Fibroblast of skin of scalp (primary cell): ENCODE results near the gene PSMC3IP. TPM values are rescaled to one million over a fixed set of nuclear protein-coding genes. Genes with fewer than 3 reads are reported as not detected.
"Not testable (repeated sequence)": the region's sequence is repeated elsewhere in the genome, so short reads cannot be mapped to it uniquely, and the experiment has no call there.

Experiments used
- DNase-seq: peaks from one replicate; pipeline ENCODE4 v3.0.0-alpha.2; 2013
- polyA plus RNA-seq, 2 experiments: library from polyadenylated mRNA; unstranded; fragments of 120-200 nt; gene quantifications; one replicate each; pipeline ENCODE4 v1.2.1, GENCODE V29; 2013; ENCODE audit not compliant: insufficient read length in 2 of 2

PSMC3IP gene, protein sequence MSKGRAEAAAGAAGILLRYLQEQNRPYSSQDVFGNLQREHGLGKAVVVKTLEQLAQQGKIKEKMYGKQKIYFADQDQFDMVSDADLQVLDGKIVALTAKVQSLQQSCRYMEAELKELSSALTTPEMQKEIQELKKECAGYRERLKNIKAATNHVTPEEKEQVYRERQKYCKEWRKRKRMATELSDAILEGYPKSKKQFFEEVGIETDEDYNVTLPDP
- 13.8 TPM for polyA plus RNA-seq (2013, experiment 1 of 2; ENCODE audit: insufficient read length)
- polyA plus RNA-seq (2013, experiment 2 of 2; ENCODE audit: insufficient read length), result 10.5 TPM

DNA sequence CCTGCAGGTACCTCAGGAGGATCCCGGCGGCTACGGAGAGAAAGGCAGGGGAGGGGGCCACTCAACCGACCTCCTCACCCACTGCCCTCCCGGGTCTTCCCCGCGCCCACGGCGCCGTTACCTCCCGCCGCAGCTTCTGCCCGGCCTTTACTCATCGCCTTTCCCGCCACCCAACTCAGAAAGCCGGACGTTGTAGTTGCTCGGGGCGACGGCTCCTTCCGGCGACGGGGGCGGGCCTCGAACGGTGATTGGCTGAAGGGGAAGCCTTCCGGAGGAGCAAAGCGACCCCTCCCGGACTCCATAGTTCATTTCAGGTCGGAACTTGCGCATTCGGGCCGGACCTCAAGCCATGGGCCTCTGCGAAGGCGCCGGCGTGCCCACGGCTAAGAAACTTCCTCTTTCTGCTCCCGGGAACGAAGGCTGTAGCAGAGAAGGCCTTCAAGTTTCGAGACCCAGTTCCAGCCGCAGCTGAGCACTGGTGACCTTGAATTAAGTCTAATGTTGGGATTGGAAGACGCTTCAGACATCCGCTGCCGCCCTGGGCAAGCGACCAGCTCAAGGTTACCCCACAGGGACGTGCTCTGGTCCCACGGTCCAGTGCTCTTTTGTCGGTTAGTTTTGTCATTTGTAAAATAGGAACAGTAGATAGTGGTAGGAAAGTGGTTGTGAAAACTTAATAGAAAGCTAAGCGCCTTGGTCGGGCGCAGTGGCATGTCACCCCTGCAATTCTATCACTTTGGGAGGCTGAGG lies at the start of gene PSMC3IP:
Gene PSMC3IP, minus strand, starts transcription at position 198 of the 750 bp plus-strand sequence. Its CDS starts 43 bp downstream, at position 155.
- DNase-seq, result peak; percentile 93

DNA sequence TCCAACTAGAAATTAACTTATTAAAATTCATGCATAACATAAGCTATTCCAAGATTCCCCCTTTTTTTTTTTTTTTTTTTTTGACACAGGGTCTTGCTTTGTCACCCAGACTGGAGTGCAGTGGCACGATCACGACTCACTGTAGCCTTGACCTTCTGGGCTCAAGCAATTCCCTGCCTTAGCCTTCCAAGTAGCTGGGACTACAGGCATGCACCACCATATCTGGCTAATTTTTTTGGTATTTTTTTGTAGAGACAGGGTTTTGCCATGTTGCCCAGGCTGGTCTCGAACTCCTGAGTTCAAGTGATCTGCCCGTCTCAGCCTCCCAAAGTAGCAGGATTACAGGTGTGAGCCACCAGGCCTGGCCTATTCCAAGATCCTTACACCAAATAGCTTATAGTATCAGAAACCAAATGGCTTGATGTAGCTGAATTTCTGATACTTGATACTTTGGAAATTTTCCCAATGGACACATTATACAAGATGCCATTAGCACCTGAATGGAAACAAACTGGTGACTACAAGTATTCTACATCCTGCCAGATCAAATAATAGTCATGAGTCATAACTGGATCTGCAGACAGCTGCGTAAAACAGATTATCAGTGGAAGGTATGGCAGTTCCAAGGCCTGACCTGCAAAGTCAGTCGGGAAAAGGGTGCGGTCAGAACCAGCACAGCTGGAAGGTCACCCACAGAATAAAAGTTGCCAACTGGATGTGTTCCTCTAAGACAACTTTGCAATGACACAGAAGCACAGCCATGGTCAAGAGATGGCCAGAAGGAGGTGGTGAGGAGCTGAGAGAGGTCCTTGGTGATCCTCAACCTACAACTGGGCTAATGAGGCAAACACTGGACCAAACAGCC lies 46.4 kb upstream of the PSMC3IP start:
- DNase-seq, result no peak

DNA sequence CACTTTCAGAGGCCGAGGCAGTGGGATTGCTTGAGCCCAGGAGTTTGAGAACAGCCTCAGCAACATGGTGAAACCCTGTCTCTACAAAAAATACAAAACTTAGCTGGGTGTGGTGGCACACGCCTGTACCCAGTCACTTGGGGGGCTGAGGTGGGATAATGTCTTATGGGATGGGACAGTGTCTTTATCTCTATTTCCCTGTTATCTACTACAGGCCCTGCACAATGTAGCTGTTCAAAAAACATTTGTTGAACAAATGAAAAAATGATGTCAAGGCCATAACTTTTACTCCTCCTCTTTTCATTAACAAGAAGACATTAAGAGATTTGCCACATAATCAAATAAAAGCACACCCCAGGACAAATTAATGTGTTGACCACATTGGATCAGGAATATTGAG lies 45.7 kb upstream of the PSMC3IP start:
- no peak for DNase-seq

DNA sequence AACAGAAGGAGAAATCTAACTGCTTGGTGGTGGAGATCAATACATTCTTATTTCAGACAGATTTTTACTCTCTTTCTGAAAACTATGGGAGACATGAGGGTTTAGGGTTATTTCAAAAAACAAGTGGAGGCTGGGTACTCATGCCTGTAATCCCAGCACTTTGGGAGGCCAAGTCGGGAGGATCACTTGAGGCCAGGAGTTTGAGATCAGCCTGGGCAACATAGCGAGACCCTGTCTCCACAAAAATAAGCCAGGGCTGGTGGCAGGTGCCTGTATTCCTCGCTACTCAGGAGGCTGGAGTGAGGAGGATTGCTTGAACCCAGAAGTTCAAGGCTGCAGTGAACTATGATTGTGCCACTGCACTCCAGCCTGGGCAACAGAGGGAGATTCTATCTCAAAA lies 44.5 kb upstream of the PSMC3IP start:
- DNase-seq, result not testable (repeated sequence)

DNA sequence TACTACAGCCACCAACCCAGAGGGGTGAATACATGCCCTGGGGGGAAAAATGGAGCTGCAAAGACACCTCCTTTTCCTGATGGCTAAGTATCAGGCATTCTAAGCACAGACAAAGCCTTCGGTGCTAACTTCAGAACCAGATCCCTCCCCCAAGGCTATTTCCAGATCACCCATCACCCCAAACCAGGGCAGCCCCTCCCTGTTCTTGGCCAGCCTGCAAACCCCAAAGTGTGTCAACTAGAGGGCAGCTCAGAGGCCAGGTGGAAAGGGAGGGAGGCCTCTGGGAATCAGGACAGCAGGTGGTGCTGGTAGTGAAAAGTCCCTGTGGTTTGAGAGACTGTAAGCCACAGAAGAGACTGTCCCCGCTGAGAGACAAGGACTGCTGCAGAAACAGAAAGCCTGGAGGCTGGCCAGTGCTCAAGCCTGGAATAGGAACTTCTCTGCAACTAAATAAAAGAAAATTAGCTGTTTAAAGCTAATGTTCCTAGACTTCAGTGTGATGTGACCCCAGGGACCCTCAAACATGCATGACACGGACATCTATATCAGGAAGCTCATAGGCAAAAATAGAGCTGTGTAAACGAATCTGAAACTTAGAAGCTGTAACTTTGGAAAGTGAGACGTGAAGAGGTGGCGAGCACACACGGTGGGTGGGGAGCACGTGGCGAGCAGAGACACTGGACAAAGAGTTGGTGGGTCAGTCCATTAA lies 41.1 kb upstream of the PSMC3IP start:
- DNase-seq, result peak; percentile 4

DNA sequence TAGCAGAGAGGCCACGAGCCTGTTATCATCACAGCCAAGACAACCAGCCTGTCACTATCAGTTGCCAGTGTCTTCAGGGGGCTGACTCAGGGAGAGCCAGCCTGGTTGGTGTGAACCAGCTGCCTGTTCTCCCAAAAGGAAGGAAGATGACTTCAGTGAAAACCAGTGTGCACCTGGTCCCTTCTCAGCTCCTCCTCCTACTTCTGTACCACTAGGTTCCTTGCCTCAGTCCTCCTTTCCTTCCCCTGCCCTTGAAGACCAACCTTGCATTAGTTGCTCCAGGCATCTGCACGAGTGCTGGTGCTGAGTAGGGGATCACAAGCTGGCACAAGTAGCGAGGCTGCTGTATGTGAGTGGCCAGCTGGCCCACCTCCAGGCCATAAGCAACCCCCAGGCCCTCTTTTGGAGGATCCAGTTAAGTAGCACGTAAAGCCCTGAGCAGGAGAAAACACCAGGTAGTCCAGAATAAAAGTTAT lies 40.5 kb upstream of the PSMC3IP start:
- DNase-seq, result no peak

DNA sequence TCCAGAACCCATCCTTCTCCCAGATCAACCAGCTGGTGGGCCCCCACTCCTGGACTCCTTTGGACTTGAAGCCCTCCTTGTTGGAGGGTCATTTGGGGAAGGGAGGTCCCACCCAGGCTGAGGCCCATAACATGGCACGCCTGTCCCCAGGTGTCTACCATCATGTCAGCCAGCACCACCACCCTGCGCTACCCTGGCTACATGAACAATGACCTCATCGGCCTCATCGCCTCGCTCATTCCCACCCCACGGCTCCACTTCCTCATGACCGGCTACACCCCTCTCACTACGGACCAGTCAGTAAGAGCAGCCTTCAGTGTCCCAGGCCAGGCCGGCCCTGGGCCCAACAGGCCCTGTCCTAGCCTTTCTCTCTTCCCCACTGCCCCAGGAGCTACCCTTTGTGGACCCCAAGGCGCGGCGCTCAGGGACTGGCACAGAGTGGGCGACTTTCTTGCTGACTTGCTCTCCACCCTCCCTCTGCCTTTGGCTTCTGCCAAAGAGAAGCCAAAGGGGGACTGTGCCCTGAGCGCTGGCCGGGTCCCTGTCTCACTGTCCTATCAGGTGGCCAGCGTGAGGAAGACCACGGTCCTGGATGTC lies 36.3 kb upstream of the PSMC3IP start:
- DNase-seq, result no peak

DNA sequence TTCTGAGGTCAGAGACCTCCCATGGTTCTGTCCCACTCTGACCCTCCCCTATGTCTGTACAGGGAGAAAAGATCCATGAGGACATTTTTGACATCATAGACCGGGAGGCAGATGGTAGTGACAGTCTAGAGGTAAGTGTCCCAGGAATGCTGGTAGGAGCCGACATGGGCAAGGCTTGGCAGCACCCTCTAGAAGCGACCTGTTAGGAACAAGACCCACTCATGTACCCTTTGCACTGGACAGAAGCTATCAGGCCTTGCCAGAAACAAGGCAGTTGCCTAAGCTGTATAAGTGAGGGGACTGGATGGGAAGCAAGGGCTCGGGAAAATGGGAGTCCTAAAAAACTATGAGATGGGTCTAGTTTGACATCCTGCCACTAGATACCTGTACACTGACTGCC lies 34.5 kb upstream of the PSMC3IP start:
- DNase-seq, result no peak

DNA sequence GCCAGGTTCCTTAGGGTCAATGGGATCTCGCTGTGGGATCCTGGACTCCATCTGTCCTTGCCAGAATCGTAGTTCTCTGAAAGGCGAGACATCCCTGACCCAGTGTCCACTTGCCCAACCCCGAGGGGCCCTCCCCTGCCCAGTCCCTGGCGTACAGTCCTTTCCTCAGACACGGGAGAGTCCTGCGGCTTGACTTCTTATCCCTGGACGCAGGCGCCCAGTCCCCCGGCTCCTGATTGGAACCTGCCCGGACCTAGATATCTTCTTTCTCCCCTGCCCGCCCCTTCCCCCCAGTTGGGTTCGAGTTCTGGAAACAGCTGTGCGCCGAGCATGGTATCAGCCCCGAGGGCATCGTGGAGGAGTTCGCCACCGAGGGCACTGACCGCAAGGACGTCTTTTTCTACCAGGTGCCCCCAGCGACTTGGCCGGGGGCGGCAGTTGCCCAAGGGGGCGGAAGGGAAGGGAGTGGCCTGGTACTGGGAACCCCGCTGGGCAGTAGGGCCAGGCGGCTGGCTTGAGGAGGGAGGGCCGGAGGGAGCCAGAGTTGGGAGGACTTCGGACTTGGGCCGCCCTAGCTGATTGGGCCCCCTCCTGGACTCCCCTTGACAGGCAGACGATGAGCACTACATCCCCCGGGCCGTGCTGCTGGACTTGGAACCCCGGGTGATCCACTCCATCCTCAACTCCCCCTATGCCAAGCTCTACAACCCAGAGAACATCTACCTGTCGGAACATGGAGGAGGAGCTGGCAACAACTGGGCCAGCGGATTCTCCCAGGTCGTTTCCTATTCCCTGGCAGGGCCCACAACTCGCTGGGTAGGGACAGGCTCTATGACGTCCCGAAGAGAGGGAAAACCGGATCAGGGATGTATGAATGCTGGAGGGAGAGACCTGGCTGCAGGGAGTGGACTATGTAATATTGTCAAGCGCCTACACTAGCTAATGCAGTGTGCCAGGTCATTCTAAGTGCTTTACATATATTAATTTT lies 32.6 kb upstream of the PSMC3IP start:
- not testable (repeated sequence) for DNase-seq

DNA sequence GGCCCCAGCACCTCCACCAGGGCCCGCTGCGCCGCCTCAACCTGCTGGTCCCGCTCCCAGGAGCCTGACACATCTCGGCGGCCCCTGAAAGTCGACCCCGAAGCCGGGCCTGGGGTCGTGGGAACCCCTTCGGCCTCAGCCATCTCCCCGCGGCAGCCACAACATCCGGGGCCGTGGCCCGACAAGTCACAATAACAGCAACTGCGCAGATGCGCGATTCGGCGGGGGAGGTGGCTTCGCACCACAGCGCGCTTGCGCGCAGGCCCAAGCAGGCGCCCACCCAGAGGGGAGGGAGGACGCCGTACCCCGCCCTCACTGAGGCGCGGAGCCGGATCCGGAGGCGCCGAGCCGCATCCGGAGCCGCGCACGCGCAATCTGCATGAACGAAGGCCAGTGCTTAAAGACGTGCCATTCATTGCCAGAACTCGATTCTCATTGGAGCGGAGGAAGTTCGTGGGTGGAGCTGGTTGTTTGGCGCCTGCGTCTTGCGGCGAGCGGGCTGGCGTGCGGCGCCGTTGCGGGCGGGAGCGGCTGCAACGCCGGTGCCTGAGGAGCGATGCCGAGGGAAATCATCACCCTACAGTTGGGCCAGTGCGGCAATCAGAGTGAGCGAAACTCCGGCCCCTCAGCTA lies 31.8 kb upstream of the PSMC3IP start, which contains the start of the genes RETREG3 and TUBG1:
Gene RETREG3, minus strand, starts transcription at position 193 of the 632 bp plus-strand sequence. Its CDS starts 50 bp downstream, at position 143.
Gene TUBG1, plus strand, starts transcription at position 502 of the 632 bp plus-strand sequence. Its CDS starts 55 bp downstream, at position 557.
- DNase-seq, result peak; percentile 99

DNA sequence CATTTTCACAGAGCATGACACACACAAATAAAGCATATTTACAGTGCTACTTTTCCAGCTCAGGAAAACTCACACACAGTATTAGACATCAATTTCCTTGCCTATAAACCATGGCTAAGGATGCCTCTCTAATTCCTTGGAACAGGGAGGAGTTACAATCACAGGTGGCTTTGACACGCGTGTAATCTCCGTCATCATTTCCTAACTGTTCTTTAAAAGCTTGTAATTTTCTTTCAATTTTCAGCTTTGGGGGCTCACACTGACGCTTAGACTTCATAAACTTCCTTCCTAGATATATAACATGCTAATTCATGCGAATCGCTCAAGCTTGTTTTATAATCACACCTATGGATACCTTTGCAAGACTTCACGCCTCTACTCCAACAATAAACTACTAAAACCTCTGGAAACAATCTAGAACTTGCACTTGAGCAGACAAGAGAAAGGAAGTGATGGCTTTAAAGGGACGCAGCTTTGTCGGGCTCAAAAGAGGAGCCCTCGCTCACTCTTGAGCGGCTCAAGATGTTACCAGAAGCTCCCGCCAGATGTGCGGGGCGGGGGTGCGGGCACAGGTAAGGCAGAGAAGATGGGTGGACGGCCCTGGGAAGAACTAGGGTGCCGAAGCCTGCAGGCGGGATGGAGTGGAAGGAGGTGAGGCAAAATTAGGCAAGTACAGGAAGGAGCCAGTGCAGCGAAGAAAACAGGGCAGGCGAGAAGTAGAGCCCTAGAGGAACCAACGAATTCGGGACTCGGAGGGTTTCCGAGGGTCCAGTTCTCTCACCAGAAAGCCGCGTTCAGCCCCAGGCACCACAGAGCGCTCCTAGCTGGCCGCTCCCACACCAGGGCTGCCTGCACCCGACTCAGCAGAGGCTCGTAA lies 31.0 kb upstream of the PSMC3IP start:
- DNase-seq, result no peak

DNA sequence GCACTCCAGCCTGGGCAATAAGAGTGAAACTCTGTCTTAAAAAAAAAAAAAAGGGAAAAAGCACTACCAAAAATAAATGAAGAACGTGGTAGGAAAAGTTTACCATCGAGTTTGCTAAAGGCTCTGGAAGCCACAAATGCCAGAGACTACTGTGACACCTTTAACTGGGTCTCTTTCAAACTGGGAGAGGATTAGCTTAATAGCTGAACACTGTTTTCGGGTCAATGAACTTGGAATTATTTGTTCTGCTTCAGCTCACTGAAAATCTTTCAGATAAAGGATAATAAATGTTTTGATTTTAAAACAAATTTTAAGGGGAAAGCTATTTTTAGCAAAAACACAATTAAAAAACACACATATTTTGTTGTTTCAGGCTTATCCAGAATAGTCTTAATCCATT lies 30.2 kb upstream of the PSMC3IP start:
- DNase-seq, result no peak

DNA sequence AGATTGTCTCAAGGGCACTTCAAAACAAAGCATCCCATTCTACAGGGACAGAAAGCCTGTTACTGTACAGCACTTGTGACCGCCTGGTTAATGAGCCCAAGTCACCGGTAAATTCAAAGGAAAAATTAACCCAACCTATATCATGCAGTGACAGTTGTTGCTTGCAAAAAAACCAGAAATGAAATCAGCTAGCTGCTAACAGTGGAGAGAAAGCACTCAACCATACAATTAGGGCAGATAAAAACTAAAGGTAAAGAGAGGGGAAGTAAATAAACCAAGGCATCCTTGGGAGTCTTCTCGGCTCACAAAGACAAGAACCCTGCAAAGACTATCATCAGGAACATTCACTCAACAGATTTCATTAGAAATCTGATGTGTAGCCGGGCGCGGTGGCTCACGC lies 25.8 kb upstream of the PSMC3IP start:
- no peak for DNase-seq

DNA sequence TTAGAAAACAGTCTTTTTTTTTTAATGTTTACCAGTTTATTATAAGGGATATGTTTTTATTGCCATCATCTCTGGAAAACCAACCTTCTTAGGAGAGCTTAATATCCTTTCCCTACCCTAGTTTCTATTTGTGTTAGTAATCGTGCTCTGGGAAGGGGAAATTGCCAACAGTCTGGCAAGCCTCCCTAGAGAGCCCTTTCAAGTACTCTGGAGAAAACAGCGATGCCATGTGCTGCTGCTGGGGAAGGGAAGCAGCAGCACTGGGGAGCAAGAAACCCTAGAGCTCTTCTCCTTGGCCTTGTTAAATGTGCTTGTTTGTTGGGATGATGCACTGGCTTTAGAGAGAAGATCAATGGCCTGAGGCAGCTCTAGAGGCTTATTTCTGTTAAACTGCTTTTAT lies 21.4 kb upstream of the PSMC3IP start:
- no peak for DNase-seq

DNA sequence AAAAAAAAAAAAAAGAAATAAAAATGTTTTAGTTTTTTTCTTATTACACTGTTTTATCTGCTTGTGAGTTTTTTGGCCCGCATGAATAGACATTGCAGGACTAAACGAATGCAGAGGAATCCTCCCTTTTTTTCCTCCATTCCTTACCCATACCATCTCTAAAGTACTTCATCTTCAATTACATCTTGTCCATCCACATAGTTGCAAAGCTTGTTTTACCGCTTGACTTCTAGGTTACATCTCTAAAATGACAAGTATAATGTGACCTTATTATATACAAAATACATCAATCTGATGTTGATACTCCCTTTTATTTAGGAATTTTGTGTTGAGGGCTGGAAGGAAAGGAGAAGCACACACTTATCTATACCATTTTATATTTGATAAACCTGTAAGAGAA lies 18.9 kb upstream of the PSMC3IP start:
- no peak for DNase-seq

DNA sequence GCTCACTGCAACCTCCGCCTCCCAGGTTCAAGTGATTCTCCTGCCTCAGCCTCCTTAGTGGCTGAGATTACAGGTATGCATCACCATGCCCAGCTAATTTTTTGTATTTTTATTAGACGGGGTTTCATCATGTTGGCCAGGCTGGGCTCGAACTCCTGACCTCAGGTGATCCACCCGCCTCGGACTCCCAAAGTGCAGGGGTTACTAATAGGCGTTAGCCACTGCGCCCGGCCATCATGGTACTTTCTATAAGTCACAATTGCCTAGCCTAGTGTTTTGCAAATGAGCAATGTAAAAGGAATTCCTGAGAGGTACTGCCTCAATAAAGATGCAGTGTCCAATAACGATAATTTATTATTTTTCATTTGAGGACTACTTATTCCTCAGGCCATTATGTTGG lies 13.9 kb upstream of the PSMC3IP start:
- DNase-seq, result no peak

DNA sequence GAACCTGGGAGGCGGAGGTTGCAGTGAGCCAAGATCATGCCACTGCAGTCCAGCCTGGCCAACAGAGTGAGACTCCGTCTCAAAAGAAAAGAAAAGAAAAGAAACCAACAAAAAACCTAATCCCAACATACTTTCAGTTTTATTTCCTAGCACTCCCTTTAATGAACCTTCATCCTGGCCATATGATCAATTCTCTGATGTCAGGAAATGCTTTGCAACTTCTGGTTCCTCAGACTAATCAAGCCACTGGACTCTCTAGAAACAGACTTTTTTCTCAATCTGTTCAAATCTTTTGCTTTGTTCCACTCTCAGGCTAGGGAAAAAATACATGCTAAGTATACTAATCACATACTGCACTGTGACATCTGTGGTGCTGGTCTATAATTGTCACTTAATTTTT lies 13.4 kb upstream of the PSMC3IP start:
- DNase-seq, result no peak

DNA sequence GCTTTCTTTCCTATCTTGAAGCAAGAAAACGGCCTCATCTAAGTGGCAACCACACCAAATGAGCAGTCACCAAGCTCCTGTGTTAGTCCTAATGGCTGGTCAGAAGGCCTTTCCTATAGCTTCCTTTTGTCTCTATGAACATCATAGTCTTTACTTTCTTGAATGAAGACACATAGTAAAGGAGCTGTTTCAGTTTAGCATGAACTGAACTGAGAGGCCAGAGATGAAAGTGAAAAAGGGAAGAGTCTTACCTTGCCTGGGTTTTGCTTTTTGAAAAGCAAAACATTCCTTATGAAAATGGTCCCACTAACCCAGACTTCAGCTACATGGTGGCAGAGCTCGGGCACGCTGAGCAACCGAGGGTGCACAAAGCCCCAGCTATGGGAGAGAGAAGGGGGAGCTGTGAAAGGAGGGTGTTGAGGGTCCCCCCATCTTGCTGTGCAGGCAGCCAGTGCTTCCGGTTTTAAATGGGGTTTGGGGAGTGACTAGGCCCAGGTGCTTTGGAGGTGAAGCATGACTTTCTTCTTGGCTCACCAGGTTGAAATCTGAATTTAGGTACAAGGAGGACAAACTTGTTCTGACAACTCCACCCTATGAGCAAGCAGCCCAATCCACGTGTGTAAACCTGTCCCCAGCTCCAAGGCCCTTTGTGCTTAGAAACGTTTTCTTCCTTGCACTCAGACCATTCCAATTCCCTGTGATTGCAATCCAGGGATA lies 9.1 kb upstream of the PSMC3IP start:
- no peak for DNase-seq
